Progenitor cell of endocrine pancreas (in vitro differentiated cells): ENCODE measurements around the gene IL1B. TPM values are rescaled to one million over a fixed set of nuclear protein-coding genes. Genes with fewer than 3 reads are reported as not detected.

Experiments
- DNase-seq: peaks from one replicate; pipeline ENCODE4 v3.0.0; 2021; ENCODE audit warnings: low spot score; ENCODE audit not compliant: unreplicated experiment
- H3K27ac Mint-ChIP-seq: 2 replicates; pipeline ENCODE4 v1.8.0; 2021; ENCODE audit warnings: mild to moderate bottlenecking, moderate library complexity, mixed read lengths
- H3K27me3 Mint-ChIP-seq: 2 replicates; pipeline ENCODE4 v1.8.0; 2021; ENCODE audit warnings: mixed read lengths
- H3K36me3 Mint-ChIP-seq: 2 replicates; pipeline ENCODE4 v1.8.0; 2022; ENCODE audit warnings: mixed read lengths; ENCODE audit not compliant: insufficient read depth
- H3K4me1 Mint-ChIP-seq: 2 replicates; pipeline ENCODE4 v1.8.0; 2021; ENCODE audit warnings: low read depth, mixed read lengths
- H3K4me3 Mint-ChIP-seq: 2 replicates; pipeline ENCODE4 v1.8.0; 2021; ENCODE audit warnings: low read depth, mild to moderate bottlenecking, moderate library complexity, mixed read lengths
- H3K9me3 Mint-ChIP-seq: 2 replicates; pipeline ENCODE4 v1.8.0; 2021; ENCODE audit warnings: low read depth, mixed read lengths
- total RNA-seq: library from RNA; stranded (reverse); gene quantifications from 2 replicates; pipeline ENCODE4 v1.2.1, GENCODE V29; 2021
- TF ChIP-seq, protein P1 (sequence below): fragments of 200-600 bp; sonication (generic); IDR thresholded peaks from one replicate; pipeline ENCODE4 v1.5.0; 2021; ENCODE audit warnings: antibody characterized with exemption, mild to moderate bottlenecking; ENCODE audit not compliant: unreplicated experiment

The IL1B gene
- total RNA-seq, 1 donor from 2014 or later, result not detected

GRCh38 chr2:112849956-112850355 lies 13.4 kb upstream of the IL1B start:
- TF ChIP-seq, protein P1, sequence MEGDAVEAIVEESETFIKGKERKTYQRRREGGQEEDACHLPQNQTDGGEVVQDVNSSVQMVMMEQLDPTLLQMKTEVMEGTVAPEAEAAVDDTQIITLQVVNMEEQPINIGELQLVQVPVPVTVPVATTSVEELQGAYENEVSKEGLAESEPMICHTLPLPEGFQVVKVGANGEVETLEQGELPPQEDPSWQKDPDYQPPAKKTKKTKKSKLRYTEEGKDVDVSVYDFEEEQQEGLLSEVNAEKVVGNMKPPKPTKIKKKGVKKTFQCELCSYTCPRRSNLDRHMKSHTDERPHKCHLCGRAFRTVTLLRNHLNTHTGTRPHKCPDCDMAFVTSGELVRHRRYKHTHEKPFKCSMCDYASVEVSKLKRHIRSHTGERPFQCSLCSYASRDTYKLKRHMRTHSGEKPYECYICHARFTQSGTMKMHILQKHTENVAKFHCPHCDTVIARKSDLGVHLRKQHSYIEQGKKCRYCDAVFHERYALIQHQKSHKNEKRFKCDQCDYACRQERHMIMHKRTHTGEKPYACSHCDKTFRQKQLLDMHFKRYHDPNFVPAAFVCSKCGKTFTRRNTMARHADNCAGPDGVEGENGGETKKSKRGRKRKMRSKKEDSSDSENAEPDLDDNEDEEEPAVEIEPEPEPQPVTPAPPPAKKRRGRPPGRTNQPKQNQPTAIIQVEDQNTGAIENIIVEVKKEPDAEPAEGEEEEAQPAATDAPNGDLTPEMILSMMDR, result no peak
- H3K27me3 Mint-ChIP-seq, result peaks cover 11% of the 10 kb centered on the region
- H3K4me3 Mint-ChIP-seq, result no peak overlapping the region
- no peaks in the 10 kb centered on the region for H3K36me3 Mint-ChIP-seq
- H3K9me3 Mint-ChIP-seq, result peaks cover 18% of the 10 kb centered on the region
- H3K4me1 Mint-ChIP-seq, result peaks cover 17% of the 10 kb centered on the region
- no peak overlapping the region for H3K27ac Mint-ChIP-seq
- no peak for DNase-seq

GRCh38 chr2:112848833-112849232 lies 12.3 kb upstream of the IL1B start:
- Mint-ChIP-seq H3K4me3 (no peak overlapping the region), H3K27me3 (peaks cover 11% of the 10 kb centered on the region), H3K36me3 (no peaks in the 10 kb centered on the region), H3K27ac (no peak overlapping the region), H3K9me3 (peaks cover 15% of the 10 kb centered on the region), H3K4me1 (peaks cover 17% of the 10 kb centered on the region)
- DNase-seq, result no peak
- TF ChIP-seq, protein P1, result no peak

- H3K9me3 Mint-ChIP-seq, result peaks cover 4% of the 10 kb centered on the region
Measured at GRCh38 chr2:112846031-112846430, 9.5 kb upstream of the IL1B start.

GRCh38 chr2:112843836-112844235 lies 7.3 kb upstream of the IL1B start:
- H3K36me3 Mint-ChIP-seq, result no peaks in the 10 kb centered on the region
- H3K9me3 Mint-ChIP-seq, result no peaks in the 10 kb centered on the region
- no peak for DNase-seq
- H3K4me3 Mint-ChIP-seq, result no peak overlapping the region
- TF ChIP-seq, protein P1, result no peak
- peaks cover 49% of the 10 kb centered on the region for H3K27me3 Mint-ChIP-seq
- H3K27ac Mint-ChIP-seq, result no peak overlapping the region
- H3K4me1 Mint-ChIP-seq, result peaks cover 5% of the 10 kb centered on the region

More at GRCh38 chr2:112846031-112846430, 9.5 kb upstream of the IL1B start:
- TF ChIP-seq, protein P1, result no peak
- no peak for DNase-seq
- Mint-ChIP-seq H3K36me3 (no peaks in the 10 kb centered on the region), H3K4me3 (no peak overlapping the region), H3K27ac (no peak overlapping the region), H3K4me1 (peaks cover 12% of the 10 kb centered on the region), H3K27me3 (peaks cover 31% of the 10 kb centered on the region)

DNA sequence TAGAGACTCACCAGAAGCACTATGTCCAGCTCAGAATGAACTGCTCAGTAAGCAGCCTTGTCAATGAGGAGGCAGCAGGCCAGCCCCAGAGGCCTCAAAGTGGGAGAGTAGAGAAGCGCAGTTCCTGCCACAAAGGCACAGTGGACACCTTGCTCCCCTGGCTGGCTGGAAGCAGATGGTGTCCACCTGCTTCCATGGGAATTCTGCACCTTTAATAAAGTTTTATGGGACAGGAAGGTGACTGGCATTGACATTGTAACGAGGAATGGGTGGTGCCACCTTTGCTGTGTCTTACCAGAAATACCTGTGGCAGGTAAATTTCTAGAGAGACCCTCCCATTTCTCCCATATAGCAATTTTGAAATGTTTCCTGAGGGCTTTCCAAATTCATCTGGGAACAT lies 6.7 kb upstream of the IL1B start:
- Mint-ChIP-seq H3K4me3 (no peak overlapping the region), H3K27ac (no peak overlapping the region), H3K9me3 (no peaks in the 10 kb centered on the region), H3K36me3 (no peaks in the 10 kb centered on the region), H3K27me3 (peaks cover 54% of the 10 kb centered on the region), H3K4me1 (no peaks in the 10 kb centered on the region)
- TF ChIP-seq, protein P1, result no peak
- DNase-seq, result no peak
